ENCODE results near the gene PRKAR1B.

DNA sequence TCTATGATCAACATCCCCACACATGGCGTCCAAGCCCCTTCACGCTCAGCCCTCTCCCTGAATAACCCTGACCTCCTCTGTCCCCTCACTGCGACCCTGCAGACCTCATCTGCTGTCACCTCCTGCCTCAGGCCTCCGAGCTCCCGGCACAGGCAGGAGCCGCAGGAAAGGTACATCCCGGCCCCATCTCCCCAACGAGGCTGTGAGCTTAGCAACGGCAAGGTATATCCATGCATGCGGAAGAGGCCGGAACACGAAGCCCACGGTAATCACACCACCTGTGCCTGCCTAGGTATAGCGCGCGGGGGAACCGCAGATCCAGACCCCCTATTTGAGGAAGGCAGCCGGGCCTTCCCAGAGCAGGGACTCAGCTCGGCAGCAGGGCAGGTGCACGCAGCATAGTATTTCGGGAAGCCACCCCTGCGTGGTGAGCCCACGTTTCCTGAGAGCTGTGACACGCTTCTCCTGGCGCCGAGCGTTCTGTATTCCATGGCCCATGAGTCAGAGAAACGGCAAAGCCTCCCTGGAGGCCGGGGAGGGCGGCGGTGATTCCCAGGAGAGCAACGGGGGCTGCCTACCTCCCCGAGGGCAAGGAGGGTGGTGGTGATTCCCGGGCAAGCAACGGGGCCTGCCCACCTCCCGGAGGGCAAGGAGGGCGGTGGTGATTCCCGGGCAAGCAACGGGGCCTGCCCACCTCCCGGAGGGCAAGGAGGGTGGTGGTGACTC, 50.7 kb downstream of the PRKAR1B start:
- TF ChIP-seq, protein P1, sequence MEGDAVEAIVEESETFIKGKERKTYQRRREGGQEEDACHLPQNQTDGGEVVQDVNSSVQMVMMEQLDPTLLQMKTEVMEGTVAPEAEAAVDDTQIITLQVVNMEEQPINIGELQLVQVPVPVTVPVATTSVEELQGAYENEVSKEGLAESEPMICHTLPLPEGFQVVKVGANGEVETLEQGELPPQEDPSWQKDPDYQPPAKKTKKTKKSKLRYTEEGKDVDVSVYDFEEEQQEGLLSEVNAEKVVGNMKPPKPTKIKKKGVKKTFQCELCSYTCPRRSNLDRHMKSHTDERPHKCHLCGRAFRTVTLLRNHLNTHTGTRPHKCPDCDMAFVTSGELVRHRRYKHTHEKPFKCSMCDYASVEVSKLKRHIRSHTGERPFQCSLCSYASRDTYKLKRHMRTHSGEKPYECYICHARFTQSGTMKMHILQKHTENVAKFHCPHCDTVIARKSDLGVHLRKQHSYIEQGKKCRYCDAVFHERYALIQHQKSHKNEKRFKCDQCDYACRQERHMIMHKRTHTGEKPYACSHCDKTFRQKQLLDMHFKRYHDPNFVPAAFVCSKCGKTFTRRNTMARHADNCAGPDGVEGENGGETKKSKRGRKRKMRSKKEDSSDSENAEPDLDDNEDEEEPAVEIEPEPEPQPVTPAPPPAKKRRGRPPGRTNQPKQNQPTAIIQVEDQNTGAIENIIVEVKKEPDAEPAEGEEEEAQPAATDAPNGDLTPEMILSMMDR (IDR thresholded peaks at IDR 0.05): no peak
- TF ChIP-seq EZH2 (IDR thresholded peaks at IDR 0.05; ENCODE audit: borderline replicate concordance, insufficient read depth, low read depth, low read length, poor library complexity, severe bottlenecking): no peak

Measured in B cell (primary cell).